Tibial nerve (tissue), 4 donors: ENCODE measurements around the gene ZCCHC7.

Source experiments
- CTCF ChIP-seq, 5 experiments: fragments of 200-600 bp in 3 of 5; fragments of 450-650 bp in 2 of 5; sonication (generic) in 3 of 5; IDR thresholded peaks; one replicate each; pipeline ENCODE4 v1.5.1; 2016 to 2019; ENCODE audit warnings: antibody characterized with exemption in 5 of 5, mild to moderate bottlenecking in 3 of 5, moderate library complexity in 2 of 5
- EP300 ChIP-seq, 2 donors: sonication (generic); formaldehyde crosslinking; IDR thresholded peaks; one replicate each; pipeline ENCODE4 v1.6.1; 2017; ENCODE audit warnings: antibody characterized with exemption in 2 of 2, mild to moderate bottlenecking in 1 of 2
- POLR2A ChIP-seq, 2 donors: fragments of 450-650 bp; IDR thresholded peaks; one replicate each; pipeline ENCODE4 v1.6.1; 2017; ENCODE audit warnings: antibody characterized with exemption in 2 of 2, mild to moderate bottlenecking in 2 of 2, moderate library complexity in 2 of 2

- TF ChIP-seq CTCF (IDR thresholded peaks at IDR 0.05) (no peak), POLR2A (IDR thresholded peaks at IDR 0.05) (no peak), EP300 (IDR thresholded peaks at IDR 0.05) (no peak)
Observed at GRCh38 chr9:37284636-37285035, 164.3 kb downstream of the ZCCHC7 start.
